Measurements from ENCODE around the gene GGT5. TPM values are rescaled to one million over a fixed set of nuclear protein-coding genes. Genes with fewer than 3 reads are reported as not detected.
A peak's percentile ranks its signal among the peaks of the same experiment; 100 is the strongest.

Gene GGT5
- total and polyA plus RNA-seq, 4 donors: 6.3 to 35.0 (median 20.2) TPM

GRCh38 chr22:24190159-24190540, 54.7 kb downstream of the GGT5 start:
- no peaks in the 10 kb centered on the region for H3K36me3 ChIP-seq (ENCODE audit: control insufficient read depth in 4 of 4, insufficient read depth in 3 of 4, low read depth in 1 of 4, low read length in 3 of 4)
- no peak for DNase-seq (ENCODE audit: low spot score)
- no peaks in the 10 kb centered on the region for H3K27me3 ChIP-seq (ENCODE audit: control insufficient read depth in 4 of 4, insufficient read depth in 4 of 4, low read length in 3 of 4)
- H3K27ac ChIP-seq (ENCODE audit: low read depth in 1 of 2, low read length in 2 of 2): no peak overlapping the region
- H3K4me3 ChIP-seq (ENCODE audit: low read depth in 1 of 3, low read length in 3 of 3): no peak overlapping the region
- H3K9ac ChIP-seq (ENCODE audit: low read depth in 1 of 2, low read length in 2 of 2): no peak overlapping the region
- no peaks in the 10 kb centered on the region for H3K9me3 ChIP-seq (ENCODE audit: control insufficient read depth in 4 of 4, low read length in 3 of 4)
- no peaks in the 10 kb centered on the region for H3K4me1 ChIP-seq (ENCODE audit: control insufficient read depth in 4 of 4, insufficient read depth in 4 of 4, low read length in 3 of 4)
- WGBS: 85% methylated on average over 14 of the region's 14 CpGs
- TF ChIP-seq SP1 (IDR thresholded peaks at IDR 0.05) (no peak), RXRA (IDR thresholded peaks at IDR 0.05) (no peak), HNF4A (conservative IDR thresholded peaks at IDR 0.05) (no peak)
- TF ChIP-seq, protein P1, sequence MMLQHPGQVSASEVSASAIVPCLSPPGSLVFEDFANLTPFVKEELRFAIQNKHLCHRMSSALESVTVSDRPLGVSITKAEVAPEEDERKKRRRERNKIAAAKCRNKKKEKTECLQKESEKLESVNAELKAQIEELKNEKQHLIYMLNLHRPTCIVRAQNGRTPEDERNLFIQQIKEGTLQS (IDR thresholded peaks at IDR 0.05): no peak

DNA sequence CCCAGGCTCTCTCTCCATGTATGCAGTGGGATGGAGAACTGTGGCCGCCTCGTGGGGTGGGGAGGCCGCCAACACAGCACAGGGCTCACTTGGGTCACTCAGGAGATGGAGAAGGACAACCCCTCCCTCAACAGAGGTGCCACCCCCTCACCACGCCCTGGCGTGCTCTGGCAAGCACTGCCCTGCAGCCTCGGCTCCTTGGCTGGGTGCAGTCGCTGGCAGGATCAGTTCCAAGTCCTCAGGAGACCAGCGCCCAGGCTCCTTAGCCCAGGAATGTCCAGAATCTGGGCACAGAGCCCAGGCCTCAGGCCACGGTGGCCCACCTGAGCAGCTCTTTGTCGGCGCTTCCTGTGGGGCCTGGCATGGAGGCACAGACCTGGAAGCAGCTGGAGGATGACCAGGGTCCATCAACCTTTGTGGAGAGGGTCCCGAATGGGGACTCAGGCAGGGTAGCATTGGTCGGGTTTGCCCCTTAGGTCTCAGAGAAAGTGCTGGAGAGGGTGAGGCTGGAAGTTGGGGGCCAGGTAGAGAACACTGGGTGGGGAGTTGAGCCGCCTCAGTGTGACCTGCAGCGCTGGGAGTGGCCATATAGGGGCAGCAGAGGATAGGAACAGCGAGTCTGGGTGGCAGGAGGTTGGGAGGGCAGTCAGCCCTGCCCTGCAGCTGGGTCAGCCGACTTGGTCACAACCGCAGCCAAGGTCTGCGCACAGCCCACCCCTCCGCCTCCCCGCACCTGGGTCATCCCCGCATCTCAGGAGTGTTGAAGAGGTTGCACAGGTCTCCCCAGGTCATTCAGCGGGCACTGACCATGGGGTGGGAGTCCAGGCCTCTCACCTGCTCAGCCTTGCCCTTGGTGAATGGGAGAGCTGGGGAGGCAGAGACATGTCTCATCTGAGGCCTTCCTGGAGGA, 55.4 kb downstream of the GGT5 start:
- Histone ChIP-seq H3K27me3 (ENCODE audit: control insufficient read depth in 4 of 4, insufficient read depth in 4 of 4, low read length in 3 of 4) (no peaks in the 10 kb centered on the region), H3K4me1 (ENCODE audit: control insufficient read depth in 4 of 4, insufficient read depth in 4 of 4, low read length in 3 of 4) (no peaks in the 10 kb centered on the region), H3K9me3 (ENCODE audit: control insufficient read depth in 4 of 4, low read length in 3 of 4) (no peaks in the 10 kb centered on the region), H3K4me3 (ENCODE audit: low read depth in 1 of 3, low read length in 3 of 3) (no peak overlapping the region), H3K27ac (ENCODE audit: low read depth in 1 of 2, low read length in 2 of 2) (no peak overlapping the region), H3K36me3 (ENCODE audit: control insufficient read depth in 4 of 4, insufficient read depth in 3 of 4, low read depth in 1 of 4, low read length in 3 of 4) (no peaks in the 10 kb centered on the region), H3K9ac (ENCODE audit: low read depth in 1 of 2, low read length in 2 of 2) (no peak overlapping the region)
- peak; percentile 69 for DNase-seq (ENCODE audit: low spot score)
- TF ChIP-seq RAD21 (IDR thresholded peaks at IDR 0.05): peak; percentile 94 to 97
- peak; percentile 94 for TF ChIP-seq CTCF (IDR thresholded peaks at IDR 0.05; ENCODE audit: low read depth, low read length, missing input control)
- no peak for TF ChIP-seq EGR1 (IDR thresholded peaks at IDR 0.05; ENCODE audit: low read depth in 2 of 2)
- TF ChIP-seq NR2F2 (IDR thresholded peaks at IDR 0.05): peak; percentile 46
- WGBS: 54% methylated on average over 23 of the region's 23 CpGs

- Histone ChIP-seq H3K27me3 (ENCODE audit: control insufficient read depth in 4 of 4, insufficient read depth in 4 of 4, low read length in 3 of 4) (no peaks in the 10 kb centered on the region), H3K36me3 (ENCODE audit: control insufficient read depth in 4 of 4, insufficient read depth in 3 of 4, low read depth in 1 of 4, low read length in 3 of 4) (no peaks in the 10 kb centered on the region), H3K9ac (ENCODE audit: low read depth in 1 of 2, low read length in 2 of 2) (no peak overlapping the region), H3K9me3 (ENCODE audit: control insufficient read depth in 4 of 4, low read length in 3 of 4) (no peaks in the 10 kb centered on the region), H3K4me1 (ENCODE audit: control insufficient read depth in 4 of 4, insufficient read depth in 4 of 4, low read length in 3 of 4) (no peaks in the 10 kb centered on the region), H3K4me3 (ENCODE audit: low read depth in 1 of 3, low read length in 3 of 3) (no peak overlapping the region), H3K27ac (ENCODE audit: low read depth in 1 of 2, low read length in 2 of 2) (no peak overlapping the region)
- TF ChIP-seq EGR1 (IDR thresholded peaks at IDR 0.05; ENCODE audit: low read depth in 2 of 2) (no peak), YY1 (IDR thresholded peaks at IDR 0.05) (no peak), FOXA1 (IDR thresholded peaks at IDR 0.05) (no peak), HNF4A (conservative IDR thresholded peaks at IDR 0.05) (no peak), CTCF (IDR thresholded peaks at IDR 0.05; ENCODE audit: low read depth, low read length, missing input control) (no peak), MAX (IDR thresholded peaks at IDR 0.05) (no peak)
- DNase-seq (ENCODE audit: low spot score): no peak
- WGBS: 83% methylated on average over 17 of the region's 17 CpGs
Observed at GRCh38 chr22:24188705-24189248, 56.1 kb downstream of the GGT5 start.

All from liver (tissue), 9 donors.